GM12878 (cell line): ENCODE data around the gene APBB3. TPM values are rescaled to one million over a fixed set of nuclear protein-coding genes. Genes with fewer than 3 reads are reported as not detected.

Source experiments
- ATAC-seq: fragments of 200-7000 bp; cut with Tn5 transposase; 3 replicates; pipeline ENCODE4 v1.9.1; 2020; ENCODE audit warnings: mild to moderate bottlenecking, moderate library complexity
- BruUV-seq: library from RNA; stranded (reverse); fragments of 400-500 nt; replicated peaks from 2 replicates; lab custom pipeline; 2021; lab: Mats Ljungman, UMichigan
- CTCF ChIA-PET: fragments of 300-600 bp; sonication (Branson Sonifier 250); formaldehyde crosslinking; extraction: SDS; loops from one replicate; lab custom pipeline; 2021; ENCODE audit warnings: inconsistent platforms; lab: Yijun Ruan, JAX
- POLR2A ChIA-PET: fragments of 350-600 bp; formaldehyde crosslinking; extraction: SDS; loops from one replicate; lab custom pipeline; 2021; ENCODE audit warnings: inconsistent platforms; lab: Charles Lee
- RAD21 ChIA-PET: fragments of 300-600 bp; sonication (Branson Sonifier 250); formaldehyde crosslinking; loops from one replicate; lab custom pipeline; 2023; ENCODE audit warnings: antibody characterized with exemption; ENCODE audit not compliant: unreplicated experiment; lab: Charles Lee
- SMC1A ChIA-PET: fragments of 300-600 bp; sonication (Branson Sonifier 250); formaldehyde crosslinking; loops from one replicate; lab custom pipeline; 2023; ENCODE audit not compliant: unreplicated experiment, uncharacterized antibody; lab: Charles Lee
- DNase-seq: peaks from one replicate; pipeline ENCODE4 v3.0.0-alpha.2; 2011; ENCODE audit warnings: low read depth, low spot score
- FAIRE-seq: peaks from 3 replicates; lab custom pipeline; 2011; peaks lifted over from hg19 to GRCh38; lab: Jason Lieb, UNC
- H2AFZ ChIP-seq: 2 replicates; pipeline ENCODE4 v1.6.0; 2011; ENCODE audit warnings: low read depth, low read length, control low read depth; ENCODE audit not compliant: control insufficient read depth
- H3K27ac ChIP-seq: 2 replicates; pipeline ENCODE4 v1.5.1; 2011; ENCODE audit warnings: control low read depth; ENCODE audit not compliant: control insufficient read depth, insufficient read depth
- H3K27me3 ChIP-seq, 2 experiments: replicated peaks in 1 of 2; 2 replicates each; pipeline versions ENCODE4 v1.6.0 to v1.6.1; 2011; ENCODE audit warnings: low read length in 1 of 2; ENCODE audit not compliant: control insufficient read depth in 2 of 2, insufficient read depth in 2 of 2
- H3K36me3 ChIP-seq, 2 experiments: 2 replicates each; pipeline ENCODE4 v1.5.1; 2011; ENCODE audit warnings: low read length in 1 of 2; ENCODE audit not compliant: control insufficient read depth in 2 of 2, insufficient read depth in 2 of 2
- H3K4me1 ChIP-seq: 2 replicates; pipeline ENCODE4 v1.6.1; 2011; ENCODE audit warnings: mild to moderate bottlenecking, low read length, moderate library complexity, mixed read lengths; ENCODE audit not compliant: control insufficient read depth, insufficient read depth
- H3K4me2 ChIP-seq: 2 replicates; pipeline ENCODE4 v1.6.0; 2011; ENCODE audit warnings: control low read depth; ENCODE audit not compliant: control insufficient read depth, insufficient read depth
- H3K4me3 ChIP-seq: fragments of 200-600 bp; sonication (generic); 2 replicates; pipeline ENCODE4 v1.5.1; 2016
- H3K79me2 ChIP-seq: 2 replicates; pipeline ENCODE4 v1.6.0; 2011; ENCODE audit warnings: low read length; ENCODE audit not compliant: control insufficient read depth, insufficient read depth
- H3K9ac ChIP-seq: 2 replicates; pipeline ENCODE4 v1.8.0; 2011; ENCODE audit warnings: low read length, control low read depth, mixed read lengths; ENCODE audit not compliant: control insufficient read depth, insufficient read depth
- H3K9me3 ChIP-seq: replicated peaks from 3 replicates; pipeline ENCODE4 v1.5.1; 2011; ENCODE audit warnings: mild to moderate bottlenecking, low read length; ENCODE audit not compliant: control insufficient read depth, insufficient read depth
- H4K20me1 ChIP-seq: 2 replicates; pipeline ENCODE4 v1.6.0; 2011; ENCODE audit not compliant: control insufficient read depth, insufficient read depth
- BCLAF1 ChIP-seq: fragments of 450-650 bp; IDR thresholded peaks from 2 replicates; pipeline ENCODE4 v1.6.1; 2017; ENCODE audit warnings: antibody characterized with exemption, mild to moderate bottlenecking, moderate library complexity
- FOS ChIP-seq: IDR thresholded peaks from 3 replicates; pipeline ENCODE4 v1.6.1; 2011; ENCODE audit warnings: borderline replicate concordance; ENCODE audit not compliant: insufficient read length; ENCODE audit errors: extremely low read depth
- NRF1 ChIP-seq: conservative IDR thresholded peaks from 2 replicates; pipeline ENCODE4 v1.6.1; 2011; ENCODE audit warnings: mild to moderate bottlenecking, low read depth, low read length, improper control_type of control experiment
- STAT3 ChIP-seq: IDR thresholded peaks from 2 replicates; pipeline ENCODE4 v1.6.1; 2011; ENCODE audit warnings: low read depth, low read length, improper control_type of control experiment
- ZNF592 ChIP-seq: fragments of 450-650 bp; IDR thresholded peaks from 2 replicates; pipeline ENCODE4 v1.6.1; 2017; ENCODE audit warnings: mild to moderate bottlenecking, moderate library complexity
- WGBS: methylation state at CpG from one replicate; pipeline ENCODE4 v1.1.6; 2016; ENCODE audit warnings: low lambda C conversion rate; ENCODE audit not compliant: insufficient replicate concordance, insufficient coverage; ENCODE audit errors: missing lambda C conversion rate; 5-methylcytosine and 5-hydroxymethylcytosine counted together
- in situ Hi-C: fragments of 300-500 bp; cut with MboI; formaldehyde crosslinking; loops from 9 replicates; pipeline ENCODE4 v1.14.3; 2018; ENCODE audit warnings: mixed read lengths
- intact Hi-C: fragments of 100-400 bp; cut with micrococcal nuclease; formaldehyde crosslinking; loops from one replicate; pipeline ENCODE4 v1.14.2; 2022; ENCODE audit not compliant: unreplicated experiment
- polyA plus RNA-seq, 11 experiments: library from polyadenylated mRNA; depleted of rRNA in 4 of 11; unstranded in 6 of 11; stranded (reverse) in 5 of 11; fragments of >200 nt; fragmentation: Nextera tagmentation in 4 of 11; fragmentation: Illumina TruSeq in 1 of 11; extraction: Ambion mirVana in 4 of 11; extraction: Trizol in 1 of 11; gene quantifications; 1 replicate in 1 of 11; 2 replicates in 10 of 11; pipeline versions ENCODE4 v1.2.1 to v1.2.3, GENCODE V29; 2011 to 2016; ENCODE audit warnings: inconsistent platforms in 2 of 11, missing spikeins in 2 of 11, low read depth in 1 of 11
- total RNA-seq, 4 experiments: library from RNA; depleted of rRNA in 3 of 4; stranded (reverse); fragments of >200 nt in 3 of 4; fragmentation: Illumina TruSeq in 1 of 4; extraction: Trizol in 1 of 4; gene quantifications; 2 replicates each; pipeline versions ENCODE4 v1.2.1 to v1.2.3, GENCODE V29; 2013 to 2021

Gene APBB3
- total and polyA plus RNA-seq, 10 of the 15 experiments (the other 5 are each of a cell fraction or from before 2014, with no cell fraction given), result 0.35 to 33.3 (median 14.3) TPM

- H3K27me3 ChIP-seq, result no peaks in the 10 kb centered on the region
- no peaks in the 10 kb centered on the region for H3K36me3 ChIP-seq
- intact Hi-C loops (no loop called here), in situ Hi-C loops (no loop called here)
- ATAC-seq (no peak), DNase-seq (no peak), FAIRE-seq (no peak)
- ChIA-PET SMC1A (no interaction called here), RAD21 (no interaction called here), POLR2A (no interaction called here), CTCF (interaction anchor here (0.7 kb wide), 1 partner anchor 94 kb away, joined by 3 read pairs; no protein-coding TSS in a partner anchor)
- BruUV-seq, result no TSS peak
- H3K9me3 ChIP-seq, result no peaks in the 10 kb centered on the region
- no peaks in the 10 kb centered on the region for H3K79me2 ChIP-seq
- no peak overlapping the region for H2AFZ ChIP-seq
- 85% methylated on average over 2 of the region's 2 CpGs for WGBS
- H3K27ac ChIP-seq, result no peak overlapping the region
- no peak overlapping the region for H3K4me2 ChIP-seq
- H3K4me1 ChIP-seq, result no peaks in the 10 kb centered on the region
- H3K9ac ChIP-seq, result no peak overlapping the region
- no peak for TF ChIP-seq STAT3
- TF ChIP-seq FOS, result no peak
- no peak for TF ChIP-seq NRF1
- no peak for TF ChIP-seq ZNF592
- TF ChIP-seq BCLAF1, result no peak
- H3K4me3 ChIP-seq, result no peak overlapping the region
- no peaks in the 10 kb centered on the region for H4K20me1 ChIP-seq
These were observed 42.6 kb upstream of the APBB3 start for GRCh38 chr5:140607031-140607430.
